Measurements from ENCODE around the gene CACNA2D3. TPM values are rescaled to one million over a fixed set of nuclear protein-coding genes. Genes with fewer than 3 reads are reported as not detected.

The CACNA2D3 gene
- total RNA-seq, 2 donors from 2014 or later = 0.97 TPM; not detected in 1

DNA sequence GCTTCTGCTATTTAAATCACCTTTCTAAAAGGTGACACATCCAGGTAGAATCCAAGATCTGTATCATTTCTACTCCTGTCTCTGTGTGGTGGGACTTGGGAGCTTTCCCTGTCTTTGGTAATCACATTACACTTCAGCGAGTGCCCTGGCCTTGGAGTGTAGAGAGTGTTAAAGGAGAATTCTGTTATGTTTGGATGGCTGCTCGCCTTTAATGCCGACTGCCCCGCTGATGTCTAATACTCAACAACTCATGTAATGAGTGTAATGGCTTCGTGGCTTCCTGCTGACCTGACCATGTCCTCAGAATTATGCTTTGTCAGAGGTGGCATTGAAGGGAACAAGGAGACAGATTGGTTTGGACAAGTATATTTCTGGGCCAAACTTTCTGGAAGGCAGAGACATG lies 871.8 kb downstream of the CACNA2D3 start:
- H3K4me1 Mint-ChIP-seq = no peaks in the 10 kb centered on the region
- H3K36me3 ChIP-seq (ENCODE audit: control insufficient read depth, insufficient read depth, low read length) = no peaks in the 10 kb centered on the region
- 89 to 92% methylated on average over 3 to 5 of the region's 5 CpGs for WGBS, 2 experiments (ENCODE audit: insufficient coverage in 1 of 2, insufficient read length in 1 of 2)
- TF ChIP-seq, protein P1, sequence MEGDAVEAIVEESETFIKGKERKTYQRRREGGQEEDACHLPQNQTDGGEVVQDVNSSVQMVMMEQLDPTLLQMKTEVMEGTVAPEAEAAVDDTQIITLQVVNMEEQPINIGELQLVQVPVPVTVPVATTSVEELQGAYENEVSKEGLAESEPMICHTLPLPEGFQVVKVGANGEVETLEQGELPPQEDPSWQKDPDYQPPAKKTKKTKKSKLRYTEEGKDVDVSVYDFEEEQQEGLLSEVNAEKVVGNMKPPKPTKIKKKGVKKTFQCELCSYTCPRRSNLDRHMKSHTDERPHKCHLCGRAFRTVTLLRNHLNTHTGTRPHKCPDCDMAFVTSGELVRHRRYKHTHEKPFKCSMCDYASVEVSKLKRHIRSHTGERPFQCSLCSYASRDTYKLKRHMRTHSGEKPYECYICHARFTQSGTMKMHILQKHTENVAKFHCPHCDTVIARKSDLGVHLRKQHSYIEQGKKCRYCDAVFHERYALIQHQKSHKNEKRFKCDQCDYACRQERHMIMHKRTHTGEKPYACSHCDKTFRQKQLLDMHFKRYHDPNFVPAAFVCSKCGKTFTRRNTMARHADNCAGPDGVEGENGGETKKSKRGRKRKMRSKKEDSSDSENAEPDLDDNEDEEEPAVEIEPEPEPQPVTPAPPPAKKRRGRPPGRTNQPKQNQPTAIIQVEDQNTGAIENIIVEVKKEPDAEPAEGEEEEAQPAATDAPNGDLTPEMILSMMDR (conservative IDR thresholded peaks at IDR 0.05) = no peak
- H3K27ac ChIP-seq (ENCODE audit: low read depth, low read length) = no peak overlapping the region
- DNase-seq = no peak
- H3K36me3 Mint-ChIP-seq (ENCODE audit: low read depth) = no peaks in the 10 kb centered on the region
- peaks cover 7% of the 10 kb centered on the region for H3K9me3 Mint-ChIP-seq
- H3K4me3 ChIP-seq (ENCODE audit: low read length) = no peak overlapping the region
- H3K27ac Mint-ChIP-seq = no peak overlapping the region
- H3K27me3 ChIP-seq (ENCODE audit: control insufficient read depth, insufficient read depth, low read length, poor library complexity, severe bottlenecking) = no peaks in the 10 kb centered on the region
- H3K9ac ChIP-seq (ENCODE audit: extremely low read depth, low read length, poor library complexity, severe bottlenecking) = no peak overlapping the region
- no peaks in the 10 kb centered on the region for H3K9me3 ChIP-seq (ENCODE audit: control insufficient read depth, low read length)
- no peaks in the 10 kb centered on the region for H3K4me1 ChIP-seq (ENCODE audit: control insufficient read depth, insufficient read depth, low read length)
- H3K4me3 Mint-ChIP-seq = no peak overlapping the region
- no peaks in the 10 kb centered on the region for H3K27me3 Mint-ChIP-seq (ENCODE audit: insufficient read depth)

- peak overlapping the region; percentile 84 for H3K27ac Mint-ChIP-seq
- H3K27ac ChIP-seq (ENCODE audit: low read depth, low read length) = peak overlapping the region; percentile 81
- WGBS, 2 experiments (ENCODE audit: insufficient coverage in 1 of 2, insufficient read length in 1 of 2) = 20 to 40% methylated on average over 2 to 5 of the region's 5 CpGs
These were observed 876.8 kb downstream of the CACNA2D3 start for GRCh38 chr3:54999159-54999558.

GRCh38 chr3:54999811-55000210 lies 877.5 kb downstream of the CACNA2D3 start:
- Mint-ChIP-seq H3K4me1 (no peaks in the 10 kb centered on the region), H3K27ac (peak overlapping the region; percentile 84), H3K4me3 (no peak overlapping the region), H3K36me3 (ENCODE audit: low read depth) (no peaks in the 10 kb centered on the region), H3K9me3 (peaks cover 7% of the 10 kb centered on the region), H3K27me3 (ENCODE audit: insufficient read depth) (no peaks in the 10 kb centered on the region)
- TF ChIP-seq, protein P1 (conservative IDR thresholded peaks at IDR 0.05) = no peak
- no peak overlapping the region for H3K9ac ChIP-seq (ENCODE audit: extremely low read depth, low read length, poor library complexity, severe bottlenecking)
- H3K9me3 ChIP-seq (ENCODE audit: control insufficient read depth, low read length) = no peaks in the 10 kb centered on the region
- H3K4me3 ChIP-seq (ENCODE audit: low read length) = no peak overlapping the region
- H3K36me3 ChIP-seq (ENCODE audit: control insufficient read depth, insufficient read depth, low read length) = no peaks in the 10 kb centered on the region
- H3K27ac ChIP-seq (ENCODE audit: low read depth, low read length) = peak overlapping the region; percentile 77
- 79 to 90% methylated on average over 3 of the region's 3 CpGs for WGBS, 2 experiments (ENCODE audit: insufficient coverage in 1 of 2, insufficient read length in 1 of 2)
- H3K4me1 ChIP-seq (ENCODE audit: control insufficient read depth, insufficient read depth, low read length) = peaks cover 8% of the 10 kb centered on the region
- DNase-seq = no peak
- no peaks in the 10 kb centered on the region for H3K27me3 ChIP-seq (ENCODE audit: control insufficient read depth, insufficient read depth, low read length, poor library complexity, severe bottlenecking)

More at GRCh38 chr3:54999159-54999558, 876.8 kb downstream of the CACNA2D3 start:
- Mint-ChIP-seq H3K9me3 (peaks cover 7% of the 10 kb centered on the region), H3K27me3 (ENCODE audit: insufficient read depth) (no peaks in the 10 kb centered on the region), H3K4me1 (no peaks in the 10 kb centered on the region), H3K4me3 (no peak overlapping the region), H3K36me3 (ENCODE audit: low read depth) (no peaks in the 10 kb centered on the region)
- no peak overlapping the region for H3K4me3 ChIP-seq (ENCODE audit: low read length)
- no peak overlapping the region for H3K9ac ChIP-seq (ENCODE audit: extremely low read depth, low read length, poor library complexity, severe bottlenecking)
- TF ChIP-seq, protein P1 (conservative IDR thresholded peaks at IDR 0.05) = peak; percentile 66
- H3K27me3 ChIP-seq (ENCODE audit: control insufficient read depth, insufficient read depth, low read length, poor library complexity, severe bottlenecking) = no peaks in the 10 kb centered on the region
- no peaks in the 10 kb centered on the region for H3K9me3 ChIP-seq (ENCODE audit: control insufficient read depth, low read length)
- DNase-seq = peak; percentile 76
- H3K36me3 ChIP-seq (ENCODE audit: control insufficient read depth, insufficient read depth, low read length) = no peaks in the 10 kb centered on the region
- H3K4me1 ChIP-seq (ENCODE audit: control insufficient read depth, insufficient read depth, low read length) = peaks cover 8% of the 10 kb centered on the region

Data from endodermal cell (in vitro differentiated cells).